Gastrocnemius medialis (tissue), 4 donors: ENCODE results near the gene GCC2. TPM values are rescaled to one million over a fixed set of nuclear protein-coding genes. Genes with fewer than 3 reads are reported as not detected.
"Not testable (repeated sequence)": the region's sequence is repeated elsewhere in the genome, so short reads cannot be mapped to it uniquely, and the experiment has no call there.

Experiments
- ATAC-seq, 2 donors: fragments of 150-250 bp; one replicate each; pipeline ENCODE4 v1.9.1; 2016
- DNase-seq, 2 donors: peaks; one replicate each; pipeline ENCODE4 v3.0.0-alpha.2; 2019
- H3K27ac ChIP-seq, 4 donors: fragments of 200-600 bp; sonication (generic); 1 replicate in 1 of 4; 2 replicates in 3 of 4; pipeline ENCODE4 v1.5.1; 2016 to 2018; ENCODE audit warnings: mild to moderate bottlenecking in 2 of 4, moderate library complexity in 1 of 4
- H3K27me3 ChIP-seq, 3 donors: fragments of 200-600 bp; sonication (generic) in 2 of 3; 1 replicate in 1 of 3; 2 replicates in 2 of 3; pipeline versions ENCODE4 v1.5.1 to v1.6.0; 2016 to 2019; ENCODE audit warnings: mild to moderate bottlenecking in 1 of 3, moderate library complexity in 1 of 3
- H3K36me3 ChIP-seq, 2 donors: fragments of 200-600 bp; sonication (generic) in 1 of 2; one replicate each; pipeline ENCODE4 v1.5.1; 2017 to 2018
- H3K4me1 ChIP-seq, 2 donors: fragments of 200-600 bp; sonication (generic) in 1 of 2; one replicate each; pipeline ENCODE4 v1.5.1; 2016 to 2017; ENCODE audit warnings: mild to moderate bottlenecking in 2 of 2
- H3K4me3 ChIP-seq, 4 donors: fragments of 200-600 bp; sonication (generic) in 3 of 4; 1 replicate in 1 of 4; 2 replicates in 3 of 4; pipeline ENCODE4 v1.5.1; 2016 to 2019; ENCODE audit warnings: mild to moderate bottlenecking in 2 of 4
- H3K9me3 ChIP-seq, 3 donors: fragments of 200-600 bp; sonication (generic) in 2 of 3; 1 replicate in 1 of 3; 2 replicates in 2 of 3; pipeline ENCODE4 v1.5.1; 2016 to 2019
- CTCF ChIP-seq, 5 experiments: fragments of 450-650 bp in 3 of 5; fragments of 200-600 bp in 2 of 5; sonication (generic) in 2 of 5; IDR thresholded peaks in 4 of 5; conservative IDR thresholded peaks in 1 of 5; 1 replicate in 4 of 5; 2 replicates in 1 of 5; pipeline ENCODE4 v1.5.1; 2016 to 2019; ENCODE audit warnings: antibody characterized with exemption in 5 of 5, mild to moderate bottlenecking in 3 of 5, moderate library complexity in 3 of 5
- POLR2A ChIP-seq, 2 donors: fragments of 450-650 bp; IDR thresholded peaks; one replicate each; pipeline ENCODE4 v1.6.1; 2017; ENCODE audit warnings: antibody characterized with exemption in 2 of 2, mild to moderate bottlenecking in 2 of 2, moderate library complexity in 2 of 2
- in situ Hi-C, 4 donors: fragments of 200-750 bp; cut with MboI; loops; one replicate each; pipeline versions ENCODE4 v1.15.0 to v1.8.0; 2017; ENCODE audit warnings: low sequenced_read_pairs in 4 of 4
- intact Hi-C: fragments of 100-400 bp; cut with DNase I; formaldehyde crosslinking; loops from one replicate; pipeline ENCODE4 v1.15.1; 2023; ENCODE audit warnings: low total_unique reads
- total RNA-seq, 4 donors: library from RNA; depleted of rRNA; stranded (reverse); fragments of >200 nt; gene quantifications; one replicate each; pipeline versions ENCODE4 v1.1.0 to v1.2.3, GENCODE V29; 2016

GCC2 gene
- total RNA-seq, 4 donors from 2014 or later = 16.7 to 43.1 (median 19.3) TPM

- Histone ChIP-seq H3K9me3 (no peaks in the 10 kb centered on the region), H3K27me3 (no peaks in the 10 kb centered on the region), H3K4me1 (no peaks in the 10 kb centered on the region), H3K4me3 (no peak overlapping the region), H3K27ac (no peak overlapping the region), H3K36me3 (no peaks in the 10 kb centered on the region)
- in situ Hi-C loops = no loop called here
- intact Hi-C loops = no loop called here
- TF ChIP-seq CTCF (IDR thresholded peaks at IDR 0.05 in 4 of 5, conservative IDR thresholded peaks at IDR 0.05 in 1 of 5) (no peak), POLR2A (IDR thresholded peaks at IDR 0.05) (no peak)
- DNase-seq = no peak
- ATAC-seq = no peak
These were observed 30.6 kb upstream of the GCC2 start for GRCh38 chr2:108418416-108418815.

- H3K36me3 ChIP-seq = no peaks in the 10 kb centered on the region
- ATAC-seq (no peak), DNase-seq (no peak)
- no peaks in the 10 kb centered on the region for H3K9me3 ChIP-seq
- H3K27me3 ChIP-seq = no peaks in the 10 kb centered on the region
- H3K27ac ChIP-seq = no peak overlapping the region
- H3K4me3 ChIP-seq = no peak overlapping the region
- no peaks in the 10 kb centered on the region for H3K4me1 ChIP-seq
- intact Hi-C loops = no loop called here
- in situ Hi-C loops = no loop called here
- TF ChIP-seq CTCF (IDR thresholded peaks at IDR 0.05 in 4 of 5, conservative IDR thresholded peaks at IDR 0.05 in 1 of 5) (no peak), POLR2A (IDR thresholded peaks at IDR 0.05) (no peak)
These were observed 25.9 kb upstream of the GCC2 start for GRCh38 chr2:108423067-108423466.

- no peaks in the 10 kb centered on the region for H3K27me3 ChIP-seq
- no peaks in the 10 kb centered on the region for H3K9me3 ChIP-seq
- no peak for TF ChIP-seq POLR2A (IDR thresholded peaks at IDR 0.05)
- TF ChIP-seq CTCF (IDR thresholded peaks at IDR 0.05 in 4 of 5, conservative IDR thresholded peaks at IDR 0.05 in 1 of 5) = no peak
- no peaks in the 10 kb centered on the region for H3K36me3 ChIP-seq
- intact Hi-C loops = no loop called here
- H3K4me1 ChIP-seq = no peaks in the 10 kb centered on the region
- H3K4me3 ChIP-seq = no peak overlapping the region
- DNase-seq (no peak), ATAC-seq (no peak)
- in situ Hi-C loops = no loop called here
- no peak overlapping the region for H3K27ac ChIP-seq
These were observed 25.3 kb upstream of the GCC2 start for GRCh38 chr2:108423502-108424251.

GRCh38 chr2:108428286-108429009 lies 20.6 kb upstream of the GCC2 start:
- H3K36me3 ChIP-seq = no peaks in the 10 kb centered on the region
- DNase-seq (no peak), ATAC-seq (no peak)
- H3K4me3 ChIP-seq = no peak overlapping the region
- no peaks in the 10 kb centered on the region for H3K9me3 ChIP-seq
- no peak for TF ChIP-seq CTCF (IDR thresholded peaks at IDR 0.05 in 4 of 5, conservative IDR thresholded peaks at IDR 0.05 in 1 of 5)
- no peak for TF ChIP-seq POLR2A (IDR thresholded peaks at IDR 0.05)
- no peak overlapping the region for H3K27ac ChIP-seq
- no peaks in the 10 kb centered on the region for H3K27me3 ChIP-seq
- in situ Hi-C loops = no loop called here
- no peaks in the 10 kb centered on the region for H3K4me1 ChIP-seq
- intact Hi-C loops = no loop called here

GRCh38 chr2:108435578-108435977 lies 13.4 kb upstream of the GCC2 start:
- intact Hi-C loops, H3K4me3 ChIP-seq, H3K36me3 ChIP-seq, DNase-seq, H3K4me1 ChIP-seq, H3K27me3 ChIP-seq, ATAC-seq, H3K9me3 ChIP-seq, in situ Hi-C loops, H3K27ac ChIP-seq: not testable (repeated sequence)
